ENCODE measurements around the gene SPATA4.
"Not testable (repeated sequence)": the region's sequence is repeated elsewhere in the genome, so short reads cannot be mapped to it uniquely, and the experiment has no call there.

Gene SPATA4

GRCh38 chr4:176217510-176217909, 22.1 kb upstream of the SPATA4 start:
- Histone ChIP-seq H3K4me3 (replicated peaks; ENCODE audit: low read depth, low read length) (no peak overlapping the region), H3K27me3 (replicated peaks; ENCODE audit: control insufficient read depth, insufficient read depth, low read length) (no peaks in the 10 kb centered on the region), H3K36me3 (ENCODE audit: control insufficient read depth, insufficient read depth, low read length) (no peaks in the 10 kb centered on the region)
- no peak for DNase-seq (ENCODE audit: extremely low read depth, insufficient read length)
- TF ChIP-seq CTCF (IDR thresholded peaks at IDR 0.05; ENCODE audit: insufficient read depth, low read length, poor library complexity, severe bottlenecking) = no peak

GRCh38 chr4:176212351-176212750, 17.0 kb upstream of the SPATA4 start:
- DNase-seq (ENCODE audit: extremely low read depth, insufficient read length); H3K27me3 ChIP-seq (replicated peaks; ENCODE audit: control insufficient read depth, insufficient read depth, low read length); H3K4me3 ChIP-seq (replicated peaks; ENCODE audit: low read depth, low read length); H3K36me3 ChIP-seq (ENCODE audit: control insufficient read depth, insufficient read depth, low read length): not testable (repeated sequence)

DNA sequence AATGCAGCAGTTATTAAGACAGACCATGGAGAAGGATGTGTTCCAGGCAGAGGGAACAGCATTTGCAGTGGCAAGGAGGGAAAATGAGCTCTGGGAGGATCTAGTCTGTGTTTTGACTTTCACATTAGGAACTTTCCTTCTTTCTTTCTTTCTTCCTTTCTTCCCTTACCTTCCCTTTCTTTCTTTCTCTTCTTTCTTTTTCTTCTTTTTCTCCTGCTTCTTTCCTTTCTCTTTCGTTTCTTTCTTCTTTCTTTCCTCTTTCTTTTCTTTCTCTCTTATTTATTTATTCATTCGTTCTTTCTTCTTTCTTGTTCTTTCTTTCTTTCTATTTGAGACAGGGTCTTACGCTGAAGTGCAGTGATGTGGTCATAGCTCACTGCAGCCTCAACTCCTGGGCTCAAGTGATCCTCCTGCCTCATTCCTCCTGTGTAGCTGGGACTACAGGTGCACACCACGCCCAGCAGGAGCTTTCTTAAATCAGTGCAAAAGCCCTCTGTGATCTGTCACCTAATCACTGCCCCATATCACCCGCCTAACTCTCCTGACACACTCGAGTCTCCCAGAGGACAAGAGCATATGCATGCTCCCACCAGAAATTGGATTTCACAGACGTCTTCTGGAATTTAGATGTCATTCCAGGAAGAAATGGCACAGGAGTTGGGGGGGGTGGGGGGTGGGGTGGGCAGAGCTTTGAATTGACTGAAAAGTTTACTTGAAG, 15.4 kb upstream of the SPATA4 start:
- Histone ChIP-seq H3K4me3 (replicated peaks; ENCODE audit: low read depth, low read length) (no peak overlapping the region), H3K27me3 (replicated peaks; ENCODE audit: control insufficient read depth, insufficient read depth, low read length) (no peaks in the 10 kb centered on the region), H3K36me3 (ENCODE audit: control insufficient read depth, insufficient read depth, low read length) (no peaks in the 10 kb centered on the region)
- DNase-seq (ENCODE audit: extremely low read depth, insufficient read length) = no peak
- TF ChIP-seq CTCF (IDR thresholded peaks at IDR 0.05; ENCODE audit: insufficient read depth, low read length, poor library complexity, severe bottlenecking) = no peak

DNA sequence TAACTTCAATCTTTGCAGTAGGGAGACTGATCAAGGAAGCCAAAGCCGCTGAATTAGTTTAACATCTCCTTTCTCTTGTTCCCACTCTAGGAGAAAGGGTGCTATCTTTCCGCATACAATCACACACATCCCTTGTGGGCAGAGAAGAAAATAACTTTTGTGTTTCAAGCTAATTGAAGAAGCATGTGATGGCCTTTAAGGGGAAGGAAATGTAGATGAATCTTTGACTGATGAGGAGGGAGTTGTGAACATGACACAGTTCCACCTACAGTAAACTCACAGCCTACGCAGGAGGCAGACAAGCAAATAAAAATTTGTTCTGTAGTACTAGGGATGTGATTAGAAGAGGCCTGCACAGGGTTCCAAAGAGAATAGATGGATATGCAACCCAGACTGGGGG, 14.7 kb upstream of the SPATA4 start:
- Histone ChIP-seq H3K27me3 (replicated peaks; ENCODE audit: control insufficient read depth, insufficient read depth, low read length) (no peaks in the 10 kb centered on the region), H3K36me3 (ENCODE audit: control insufficient read depth, insufficient read depth, low read length) (no peaks in the 10 kb centered on the region), H3K4me3 (replicated peaks; ENCODE audit: low read depth, low read length) (no peak overlapping the region)
- TF ChIP-seq CTCF (IDR thresholded peaks at IDR 0.05; ENCODE audit: insufficient read depth, low read length, poor library complexity, severe bottlenecking) = no peak
- no peak for DNase-seq (ENCODE audit: extremely low read depth, insufficient read length)

GRCh38 chr4:176209535-176209934, 14.2 kb upstream of the SPATA4 start:
- no peaks in the 10 kb centered on the region for H3K36me3 ChIP-seq (ENCODE audit: control insufficient read depth, insufficient read depth, low read length)
- TF ChIP-seq CTCF (IDR thresholded peaks at IDR 0.05; ENCODE audit: insufficient read depth, low read length, poor library complexity, severe bottlenecking) = no peak
- no peaks in the 10 kb centered on the region for H3K27me3 ChIP-seq (replicated peaks; ENCODE audit: control insufficient read depth, insufficient read depth, low read length)
- no peak for DNase-seq (ENCODE audit: extremely low read depth, insufficient read length)
- H3K4me3 ChIP-seq (replicated peaks; ENCODE audit: low read depth, low read length) = no peak overlapping the region

- Histone ChIP-seq H3K4me3 (replicated peaks; ENCODE audit: low read depth, low read length) (no peak overlapping the region), H3K36me3 (ENCODE audit: control insufficient read depth, insufficient read depth, low read length) (no peaks in the 10 kb centered on the region), H3K27me3 (replicated peaks; ENCODE audit: control insufficient read depth, insufficient read depth, low read length) (no peaks in the 10 kb centered on the region)
- DNase-seq (ENCODE audit: extremely low read depth, insufficient read length) = no peak
- TF ChIP-seq CTCF (IDR thresholded peaks at IDR 0.05; ENCODE audit: insufficient read depth, low read length, poor library complexity, severe bottlenecking) = no peak
These were observed 12.5 kb upstream of the SPATA4 start for GRCh38 chr4:176207839-176208238.

All from GM06990 (cell line).